Activated CD4-positive, alpha-beta T cell treated with anti-CD3 and anti-CD28 coated beads for 1 hour (primary cell): ENCODE results near the gene NMT1.

Experiments used
- DNase-seq: peaks from one replicate; pipeline ENCODE4 v3.0.0-alpha.2; 2020

Gene NMT1

GRCh38 chr17:45137561-45138305 is 76.6 kb downstream of the NMT1 start:
- DNase-seq: no peak

- no peak for DNase-seq
Observed at GRCh38 chr17:45138911-45139532, 77.9 kb downstream of the NMT1 start.

- no peak for DNase-seq
Observed at GRCh38 chr17:45139533-45139920, 78.4 kb downstream of the NMT1 start.

GRCh38 chr17:45143094-45143670 is 82.1 kb downstream of the NMT1 start:
- no peak for DNase-seq

- no peak for DNase-seq
Observed at GRCh38 chr17:45143767-45144198, 82.7 kb downstream of the NMT1 start.

GRCh38 chr17:45144199-45145034 is 83.3 kb downstream of the NMT1 start:
- DNase-seq: no peak

- no peak for DNase-seq
Observed at GRCh38 chr17:45145035-45145389, 83.9 kb downstream of the NMT1 start.

- DNase-seq: no peak
Observed at GRCh38 chr17:45146166-45146565, 85.0 kb downstream of the NMT1 start.

- no peak for DNase-seq
Observed at GRCh38 chr17:45146592-45146889, 85.4 kb downstream of the NMT1 start.

GRCh38 chr17:45146890-45147580 is 85.9 kb downstream of the NMT1 start:
- DNase-seq: no peak

- DNase-seq: peak; percentile 65
Observed at GRCh38 chr17:45147581-45148182, 86.6 kb downstream of the NMT1 start.

- peak; percentile 99 for DNase-seq
Observed at GRCh38 chr17:45148183-45149036, 87.3 kb downstream of the NMT1 start, which contains the start of gene HEXIM1. Gene HEXIM1 (plus strand): TSS chr17:45148475. CDS start chr17:45149191, 716 bp downstream.

GRCh38 chr17:45149037-45149668 is 88.0 kb downstream of the NMT1 start:
- DNase-seq: peak; percentile 56

GRCh38 chr17:45149669-45150664 is 88.8 kb downstream of the NMT1 start:
- DNase-seq: no peak

GRCh38 chr17:45150911-45151809 is 90.0 kb downstream of the NMT1 start:
- DNase-seq: no peak

- no peak for DNase-seq
Observed at GRCh38 chr17:45155029-45155428, 93.9 kb downstream of the NMT1 start.

- DNase-seq: no peak
Observed at GRCh38 chr17:45155483-45155882, 94.4 kb downstream of the NMT1 start.

- DNase-seq: no peak
Observed at GRCh38 chr17:45156242-45156641, 95.1 kb downstream of the NMT1 start.
